SU-DHL-6 (cell line): ENCODE measurements around the gene GADD45G.

Experiments used
- H2AFZ ChIP-seq: fragments of 200-600 bp; sonication (generic); 2 replicates; pipeline ENCODE4 v1.6.1; 2014; ENCODE audit warnings: low read depth, mild to moderate bottlenecking, moderate library complexity, mixed read lengths, antibody characterized with exemption, low read length; ENCODE audit not compliant: severe bottlenecking
- H3F3A ChIP-seq: fragments of 200-600 bp; shearing (Covaris generic); 2 replicates; pipeline ENCODE4 v1.6.0; 2016; ENCODE audit warnings: antibody characterized with exemption, mild to moderate bottlenecking; ENCODE audit not compliant: insufficient read depth
- H3K27ac ChIP-seq: fragments of 200-600 bp; sonication (generic); 2 replicates; pipeline ENCODE4 v1.5.1; 2016; ENCODE audit warnings: low read depth, mild to moderate bottlenecking, low read length, moderate library complexity, mixed read lengths
- H3K27me3 ChIP-seq: fragments of 200-600 bp; sonication (generic), shearing (Covaris generic); 2 replicates; pipeline ENCODE4 v1.6.0; 2014; ENCODE audit warnings: mild to moderate bottlenecking, low read length
- H3K36me3 ChIP-seq: fragments of 200-600 bp; sonication (generic); 2 replicates; pipeline ENCODE4 v1.6.1; 2014; ENCODE audit warnings: mild to moderate bottlenecking, low read length, mixed read lengths
- H3K4me2 ChIP-seq: fragments of 300-600, 200-600 bp; shearing (Covaris generic), sonication (generic); 2 replicates; pipeline ENCODE4 v1.6.0; 2014; ENCODE audit warnings: low read length, low read depth, mild to moderate bottlenecking; ENCODE audit not compliant: poor library complexity, severe bottlenecking
- H3K4me3 ChIP-seq: fragments of 200-600 bp; sonication (generic); 2 replicates; pipeline ENCODE4 v1.5.1; 2014; ENCODE audit warnings: antibody characterized with exemption, low read length, mild to moderate bottlenecking, mixed read lengths; ENCODE audit not compliant: insufficient read depth, poor library complexity, severe bottlenecking
- H3K79me2 ChIP-seq: fragments of 200-600 bp; sonication (generic); 2 replicates; pipeline ENCODE4 v1.6.1; 2014; ENCODE audit warnings: mild to moderate bottlenecking, low read length, moderate library complexity; ENCODE audit not compliant: insufficient read depth
- H3K9ac ChIP-seq: fragments of 200-600 bp; sonication (generic); 2 replicates; pipeline ENCODE4 v1.7.0; 2014; ENCODE audit warnings: mild to moderate bottlenecking, low read length
- H3K9me2 ChIP-seq: fragments of 200-600 bp; sonication (generic); replicated peaks from 2 replicates; pipeline ENCODE4 v1.6.1; 2014; ENCODE audit warnings: low read length; ENCODE audit not compliant: insufficient read depth
- H3K9me3 ChIP-seq: fragments of 200-600 bp; sonication (generic); 2 replicates; pipeline ENCODE4 v1.6.1; 2014; ENCODE audit warnings: low read length, mixed read lengths; ENCODE audit not compliant: insufficient read depth
- H4K20me1 ChIP-seq: fragments of 200-600 bp; sonication (generic); 2 replicates; pipeline ENCODE4 v1.6.1; 2014; ENCODE audit warnings: low read depth, mild to moderate bottlenecking, antibody characterized with exemption, low read length, moderate library complexity, mixed read lengths
- EZH2phosphoT487 ChIP-seq: fragments of 200-600 bp; sonication (generic), shearing (Covaris generic); conservative IDR thresholded peaks from 2 replicates; pipeline ENCODE4 v1.6.1; 2018; ENCODE audit warnings: mild to moderate bottlenecking, antibody characterized with exemption, low read length, moderate library complexity, mixed read lengths
- TF ChIP-seq, protein P1 (sequence below): fragments of 200-600 bp; sonication (generic); IDR thresholded peaks from one replicate; pipeline ENCODE4 v1.5.1; 2017; ENCODE audit warnings: antibody characterized with exemption, mild to moderate bottlenecking, low read length, moderate library complexity; ENCODE audit not compliant: insufficient read depth, poor library complexity, severe bottlenecking

The GADD45G gene

DNA sequence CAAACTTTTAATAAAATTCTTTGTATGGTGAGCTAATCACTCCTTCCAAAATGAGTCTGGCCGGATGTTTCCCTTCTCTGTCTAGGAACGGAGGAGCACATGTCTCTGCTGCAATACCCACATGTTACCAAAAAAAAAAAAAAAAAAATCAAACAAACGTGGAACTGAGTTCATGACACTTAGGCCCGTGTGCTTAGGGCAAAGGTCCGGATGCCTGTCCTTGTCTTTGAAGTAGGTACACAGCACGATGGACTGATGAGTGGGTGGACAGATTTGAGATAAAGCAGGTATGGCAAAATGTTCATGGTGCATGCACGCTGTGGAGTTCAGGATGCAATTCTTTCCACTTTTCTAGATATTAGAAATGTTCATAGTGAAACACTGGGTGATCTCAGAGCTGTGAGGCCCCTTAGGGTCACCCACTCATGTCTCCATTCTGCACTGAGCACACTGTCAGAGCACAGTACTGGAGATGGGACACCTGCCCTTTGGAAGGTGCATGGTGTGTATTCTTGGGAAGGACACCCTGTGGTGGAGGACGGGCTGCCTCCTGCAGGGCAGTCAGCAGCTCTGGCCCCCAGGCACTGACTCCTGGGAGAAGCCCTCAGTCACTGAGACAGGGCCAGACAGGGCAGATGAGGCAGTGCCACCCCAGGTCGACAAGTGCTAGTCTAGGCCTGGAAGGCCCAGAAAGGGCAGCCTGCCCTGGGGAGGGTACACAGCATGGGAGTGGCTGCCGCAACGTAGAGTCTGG lies 43.6 kb downstream of the GADD45G start:
- no peak overlapping the region for H3K4me2 ChIP-seq
- H3K4me3 ChIP-seq: no peak overlapping the region
- no peaks in the 10 kb centered on the region for H3K9me2 ChIP-seq
- H3F3A ChIP-seq: no peaks in the 10 kb centered on the region
- no peaks in the 10 kb centered on the region for H3K9me3 ChIP-seq
- H3K27me3 ChIP-seq: no peaks in the 10 kb centered on the region
- no peak overlapping the region for H2AFZ ChIP-seq
- H3K9ac ChIP-seq: no peak overlapping the region
- no peaks in the 10 kb centered on the region for H3K36me3 ChIP-seq
- H4K20me1 ChIP-seq: no peaks in the 10 kb centered on the region
- TF ChIP-seq EZH2phosphoT487: no peak
- TF ChIP-seq, protein P1, sequence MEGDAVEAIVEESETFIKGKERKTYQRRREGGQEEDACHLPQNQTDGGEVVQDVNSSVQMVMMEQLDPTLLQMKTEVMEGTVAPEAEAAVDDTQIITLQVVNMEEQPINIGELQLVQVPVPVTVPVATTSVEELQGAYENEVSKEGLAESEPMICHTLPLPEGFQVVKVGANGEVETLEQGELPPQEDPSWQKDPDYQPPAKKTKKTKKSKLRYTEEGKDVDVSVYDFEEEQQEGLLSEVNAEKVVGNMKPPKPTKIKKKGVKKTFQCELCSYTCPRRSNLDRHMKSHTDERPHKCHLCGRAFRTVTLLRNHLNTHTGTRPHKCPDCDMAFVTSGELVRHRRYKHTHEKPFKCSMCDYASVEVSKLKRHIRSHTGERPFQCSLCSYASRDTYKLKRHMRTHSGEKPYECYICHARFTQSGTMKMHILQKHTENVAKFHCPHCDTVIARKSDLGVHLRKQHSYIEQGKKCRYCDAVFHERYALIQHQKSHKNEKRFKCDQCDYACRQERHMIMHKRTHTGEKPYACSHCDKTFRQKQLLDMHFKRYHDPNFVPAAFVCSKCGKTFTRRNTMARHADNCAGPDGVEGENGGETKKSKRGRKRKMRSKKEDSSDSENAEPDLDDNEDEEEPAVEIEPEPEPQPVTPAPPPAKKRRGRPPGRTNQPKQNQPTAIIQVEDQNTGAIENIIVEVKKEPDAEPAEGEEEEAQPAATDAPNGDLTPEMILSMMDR: no peak
- no peaks in the 10 kb centered on the region for H3K79me2 ChIP-seq
- H3K27ac ChIP-seq: no peak overlapping the region

DNA sequence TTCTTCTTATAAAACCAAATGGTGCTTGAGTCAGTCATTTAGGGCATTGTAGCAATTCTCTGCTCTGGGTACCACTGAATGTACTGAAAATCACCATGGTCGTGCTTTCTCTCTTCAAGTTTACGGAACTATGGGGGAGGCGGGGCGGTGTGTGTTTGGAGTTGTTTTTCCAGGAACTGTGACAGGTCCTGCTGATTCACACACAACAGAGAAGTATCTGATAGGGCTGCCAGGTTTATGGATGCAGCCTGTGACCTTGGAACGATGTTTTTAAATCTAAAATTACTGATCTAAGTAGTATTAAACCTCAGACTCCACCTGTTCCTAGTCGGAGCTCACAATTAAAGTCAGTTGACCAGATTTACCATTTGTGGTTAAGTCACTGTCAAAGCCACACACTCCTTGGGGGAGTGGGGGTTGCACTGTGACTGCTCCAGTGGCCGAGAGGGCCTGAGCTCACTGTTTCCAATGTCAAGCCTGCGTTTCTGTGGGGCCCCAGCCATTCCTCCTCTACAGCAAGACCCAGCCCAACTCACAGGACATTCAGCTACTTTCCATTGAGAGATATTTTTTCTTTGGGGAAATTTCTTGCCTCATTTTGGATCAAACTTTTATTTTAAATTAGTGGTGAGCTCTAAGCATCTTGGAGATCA lies 44.4 kb downstream of the GADD45G start:
- H3K27ac ChIP-seq: no peak overlapping the region
- H3K27me3 ChIP-seq: no peaks in the 10 kb centered on the region
- no peaks in the 10 kb centered on the region for H3K9me3 ChIP-seq
- no peaks in the 10 kb centered on the region for H3K36me3 ChIP-seq
- H3K4me3 ChIP-seq: no peak overlapping the region
- H3K79me2 ChIP-seq: no peaks in the 10 kb centered on the region
- H3K4me2 ChIP-seq: no peak overlapping the region
- H2AFZ ChIP-seq: no peak overlapping the region
- TF ChIP-seq, protein P1: no peak
- no peak for TF ChIP-seq EZH2phosphoT487
- H4K20me1 ChIP-seq: no peaks in the 10 kb centered on the region
- H3K9ac ChIP-seq: no peak overlapping the region
- no peaks in the 10 kb centered on the region for H3F3A ChIP-seq
- no peaks in the 10 kb centered on the region for H3K9me2 ChIP-seq

- Histone ChIP-seq H3K27ac (no peak overlapping the region), H3K79me2 (no peaks in the 10 kb centered on the region), H3K4me3 (no peak overlapping the region), H3K4me2 (no peak overlapping the region), H3K27me3 (no peaks in the 10 kb centered on the region; the same call in 1 of the 2 replicates), H3K9me2 (no peaks in the 10 kb centered on the region), H4K20me1 (no peaks in the 10 kb centered on the region), H3K36me3 (no peaks in the 10 kb centered on the region), H2AFZ (no peak overlapping the region), H3F3A (no peaks in the 10 kb centered on the region), H3K9me3 (no peaks in the 10 kb centered on the region), H3K9ac (no peak overlapping the region)
- TF ChIP-seq, protein P1: no peak
- no peak for TF ChIP-seq EZH2phosphoT487
These were observed 49.3 kb downstream of the GADD45G start for GRCh38 chr9:89654025-89654662.
